HG03025 (cell line): ENCODE data around the gene COA8.

Experiments
- ATAC-seq: cut with Tn5 transposase; IDR thresholded peaks from one replicate; pipeline ENCODE4 v1.9.1; 2021; ENCODE audit warnings: mild to moderate bottlenecking, moderate library complexity; ENCODE audit not compliant: unreplicated experiment, low FRiP score

COA8 gene

DNA sequence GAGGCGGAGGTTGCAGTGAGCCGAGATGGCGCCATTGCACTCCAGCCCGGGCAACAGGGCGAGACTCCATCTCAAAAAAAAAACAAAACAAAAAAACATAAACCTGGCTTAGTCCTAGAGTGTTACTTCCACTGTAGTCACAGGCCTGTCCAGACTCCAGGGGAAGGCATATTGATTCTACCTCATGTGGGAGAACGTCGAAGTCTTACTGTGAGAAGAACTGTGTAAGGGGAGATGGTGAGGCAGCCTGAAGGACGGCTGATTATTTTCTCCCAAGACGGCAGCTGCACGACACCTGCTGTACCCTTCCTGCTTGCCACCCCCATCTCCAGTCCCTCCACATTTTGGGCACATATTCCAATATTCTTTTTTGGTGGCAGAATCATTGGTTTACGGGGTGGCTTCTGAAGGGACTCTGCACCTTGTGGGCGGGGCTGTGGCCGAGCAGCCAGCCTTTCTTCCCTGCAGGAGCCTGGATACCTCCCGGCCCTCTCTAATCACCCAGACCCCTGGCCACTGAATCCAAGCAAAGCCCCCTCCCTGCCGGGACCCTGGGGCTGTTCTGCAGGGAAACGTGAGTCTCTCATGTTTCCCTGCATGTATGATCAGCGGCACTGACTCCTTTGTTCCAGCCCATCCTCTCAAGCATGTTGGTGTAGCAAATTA, 54.0 kb downstream of the COA8 start:
- no peak for ATAC-seq

DNA sequence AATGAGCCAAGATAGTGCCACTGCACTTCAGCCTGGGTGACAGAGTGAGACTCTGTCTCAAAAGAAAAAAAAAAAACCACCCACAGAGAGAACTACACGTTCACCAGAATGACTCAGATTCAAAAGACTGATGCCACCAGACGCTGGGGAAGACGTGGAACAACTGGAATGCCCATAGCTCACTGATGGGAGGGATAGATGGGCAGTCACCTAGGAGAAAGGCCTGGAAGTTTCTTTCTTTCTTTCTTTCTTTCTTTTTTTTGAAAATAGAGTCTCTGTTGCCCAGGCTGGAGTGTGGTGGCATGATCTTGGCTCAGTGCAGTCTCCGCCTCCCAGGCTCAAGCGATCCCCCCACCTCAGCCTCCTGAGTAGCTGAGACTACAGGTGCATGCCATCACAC, 56.3 kb downstream of the COA8 start:
- ATAC-seq: no peak

DNA sequence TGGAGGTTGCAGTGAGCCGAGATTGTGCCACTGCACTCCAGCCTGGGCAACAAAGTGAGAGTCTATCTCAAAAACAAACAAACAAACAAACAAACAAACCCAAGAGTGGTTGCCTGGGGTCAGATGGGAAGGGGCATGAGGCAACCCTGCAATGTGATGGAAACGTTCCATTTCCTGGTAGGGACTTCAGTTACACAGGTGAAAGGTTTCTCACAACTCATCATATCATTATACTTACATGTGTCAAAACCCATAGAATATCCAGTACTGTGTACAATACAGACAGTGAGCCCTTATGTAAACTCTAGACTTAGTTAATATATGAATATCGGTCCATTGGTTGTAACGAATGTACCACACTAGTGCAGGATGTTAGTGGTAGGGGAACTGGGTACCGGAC, 59.1 kb downstream of the COA8 start:
- ATAC-seq: no peak

DNA sequence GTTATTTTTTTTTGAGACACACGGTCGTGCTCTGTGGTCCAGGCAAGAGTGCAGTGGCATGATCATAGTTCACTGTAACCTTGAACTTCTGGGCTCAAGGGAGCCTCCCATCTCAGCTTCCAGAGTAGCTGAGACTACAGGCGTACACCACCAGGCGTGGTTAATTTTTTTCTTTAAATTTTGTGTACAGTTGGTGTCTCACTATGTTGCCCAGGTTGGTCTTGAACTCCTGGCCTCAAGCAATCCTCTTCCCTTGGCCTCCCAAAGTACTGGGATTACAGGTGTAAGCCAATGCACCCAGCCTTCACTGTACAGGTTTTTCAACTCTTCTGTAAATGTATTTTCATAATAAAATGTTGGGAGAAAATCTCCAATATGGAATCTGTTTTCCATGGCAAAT, 60.5 kb downstream of the COA8 start:
- no peak for ATAC-seq

DNA sequence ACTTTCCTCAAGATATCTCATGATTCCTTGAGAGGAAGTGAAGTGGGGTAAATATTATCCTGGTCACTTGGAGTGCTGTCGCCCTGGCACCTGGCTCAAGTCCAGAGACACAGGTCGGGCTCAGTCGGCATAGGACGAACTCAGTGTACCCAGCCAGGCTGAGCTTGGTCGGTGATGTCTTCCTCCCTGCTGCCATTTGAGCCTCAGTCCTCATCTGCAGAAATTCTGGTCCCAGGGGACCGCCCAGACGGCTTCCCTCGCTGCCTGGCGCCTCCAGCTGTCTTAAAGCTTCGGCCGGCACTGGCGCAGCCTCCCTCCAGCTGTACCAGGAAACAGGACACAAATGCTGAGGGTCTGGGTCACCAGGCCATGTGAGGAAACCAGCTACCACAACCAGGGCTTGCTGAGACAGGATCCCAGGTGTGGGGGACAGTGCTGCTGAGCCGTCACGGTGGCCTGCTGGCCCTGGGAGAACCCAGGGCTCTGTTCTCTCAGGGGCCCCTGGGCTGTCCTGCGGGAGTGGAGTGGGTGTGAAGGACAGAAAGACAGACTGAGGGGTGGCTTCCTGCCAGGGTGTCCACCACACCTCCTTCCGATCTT, 61.2 kb downstream of the COA8 start:
- no peak for ATAC-seq

DNA sequence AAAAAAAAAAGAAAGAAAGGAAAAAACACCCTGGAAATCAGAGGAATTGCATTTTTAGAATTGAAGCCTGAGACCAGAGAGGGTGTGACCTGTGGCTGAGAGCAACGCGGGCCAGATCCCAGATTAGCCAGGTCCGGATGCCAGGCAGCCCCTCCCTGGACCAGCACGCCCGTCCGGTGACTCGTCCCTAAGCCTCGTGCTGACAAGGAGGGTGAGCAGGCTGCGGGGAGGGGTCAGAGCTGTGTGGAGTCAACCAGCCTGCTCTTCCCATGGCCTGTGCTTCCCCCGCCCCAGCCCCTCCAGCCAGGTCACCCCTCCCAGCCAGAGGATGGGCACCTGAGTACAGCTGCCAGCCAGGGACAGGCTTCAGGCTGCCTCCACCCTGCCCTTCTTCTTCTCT, 62.1 kb downstream of the COA8 start:
- no peak for ATAC-seq

DNA sequence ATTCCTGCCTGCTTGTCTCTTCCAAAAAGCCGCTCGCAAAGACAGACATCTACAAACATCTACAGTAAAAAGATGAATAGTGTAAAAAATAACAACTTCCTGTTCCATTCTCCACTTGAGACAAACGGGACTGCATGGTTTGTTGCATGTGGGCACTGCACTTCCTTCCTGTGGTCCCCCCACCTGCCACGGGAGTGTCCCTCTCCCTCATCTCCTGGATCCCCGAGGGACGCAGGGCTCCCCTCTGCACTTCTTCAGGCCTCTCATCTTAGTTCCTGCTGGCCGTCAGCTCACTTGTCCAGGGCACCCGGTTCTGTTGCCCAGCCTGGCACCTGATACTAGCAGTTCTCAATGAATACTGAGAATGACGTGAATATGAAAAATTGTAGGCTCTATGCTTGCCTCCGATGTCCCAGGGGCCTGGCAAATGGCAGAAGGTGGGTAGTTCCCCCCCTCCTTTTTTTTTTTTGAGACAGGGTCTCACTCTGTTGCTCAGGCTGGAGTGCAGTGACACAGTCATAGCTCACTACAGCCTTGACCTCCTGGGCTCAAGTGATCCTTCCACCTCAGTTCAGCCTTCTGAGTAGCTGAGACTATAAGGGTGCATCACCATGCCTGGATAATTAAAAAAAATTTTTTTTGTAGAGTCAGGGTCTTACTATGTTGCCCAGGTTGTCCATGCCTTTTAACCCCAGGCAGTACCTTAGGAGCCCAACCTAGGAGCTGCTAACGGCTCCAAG, 62.8 kb downstream of the COA8 start:
- no peak for ATAC-seq

DNA sequence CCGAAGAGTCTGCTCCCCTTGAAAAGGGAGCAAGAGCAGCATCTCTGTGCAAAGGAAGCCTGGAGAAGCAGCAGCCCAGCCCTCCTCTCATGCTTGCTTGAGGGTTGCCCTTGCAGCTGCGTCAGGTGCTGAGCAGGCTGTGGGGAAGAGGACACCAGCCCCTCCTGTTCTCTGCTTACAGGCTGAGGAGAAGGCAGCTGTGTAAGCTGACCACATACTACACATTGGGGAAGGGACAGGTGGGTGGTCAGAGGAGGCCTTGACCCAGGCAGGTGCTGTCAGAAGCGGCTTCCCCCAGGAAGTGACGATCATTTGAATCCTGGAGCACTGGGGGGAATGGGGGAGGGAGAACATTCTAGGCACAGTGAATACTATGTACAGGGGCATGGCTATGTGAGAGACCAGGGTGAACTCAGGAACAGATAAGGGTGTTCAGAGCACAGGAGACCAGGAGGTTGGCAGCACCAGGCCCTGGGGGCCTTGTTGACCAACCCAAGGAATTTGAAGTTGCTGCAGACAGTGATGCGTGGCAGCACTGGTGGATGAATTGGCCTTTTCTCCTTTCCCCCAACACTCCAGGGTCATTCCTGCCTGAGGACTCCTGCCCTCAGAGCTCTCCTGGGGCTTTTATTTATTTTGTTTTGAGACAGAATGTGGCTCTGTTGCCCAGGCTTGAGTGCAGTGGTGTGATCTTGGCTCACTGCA, 63.5 kb downstream of the COA8 start:
- no peak for ATAC-seq

DNA sequence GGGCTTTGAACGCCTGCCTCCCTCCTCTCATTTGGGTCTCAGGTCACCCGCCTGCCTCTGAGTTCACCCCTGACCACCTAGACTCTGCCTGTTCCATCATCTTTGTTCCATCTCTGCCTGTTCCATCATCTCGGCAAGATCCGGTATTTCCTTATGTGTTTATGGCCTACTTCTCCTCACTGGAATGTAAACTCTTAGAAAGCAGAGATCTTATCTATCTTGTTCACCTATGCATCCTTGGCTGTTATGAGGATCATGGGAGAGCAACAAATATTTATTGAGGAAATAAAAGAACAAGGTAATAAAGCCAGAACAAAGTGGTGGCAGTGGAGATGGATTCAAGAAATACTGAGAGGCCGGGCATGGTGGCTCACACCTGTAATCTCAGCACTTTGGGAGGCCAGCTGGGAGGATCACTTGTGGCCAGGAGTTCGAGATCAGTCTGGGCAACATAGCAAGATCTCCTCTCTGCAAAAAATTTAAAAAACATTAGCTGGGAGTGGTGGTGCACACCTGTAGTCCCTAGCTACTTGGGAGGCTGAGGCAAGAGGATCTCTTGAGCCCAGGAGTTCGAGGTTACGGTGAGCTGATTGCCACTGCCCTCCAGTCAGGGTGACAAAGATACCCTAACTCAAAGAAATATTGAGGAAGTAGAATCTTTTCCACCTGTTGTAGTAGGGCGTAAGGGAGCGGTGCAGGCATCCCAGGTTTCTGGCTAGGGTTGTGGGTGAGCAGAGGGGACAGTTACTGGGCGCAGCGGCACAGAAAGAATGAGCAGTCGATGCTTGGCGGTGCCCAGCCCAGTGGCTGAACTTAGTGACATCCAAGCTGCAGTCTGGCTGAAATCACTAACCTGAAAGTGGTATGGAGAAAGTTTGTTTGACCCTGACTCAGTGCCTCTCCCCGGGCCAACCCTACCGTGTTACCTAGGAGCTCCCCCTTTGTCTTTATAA, 64.6 kb downstream of the COA8 start:
- no peak for ATAC-seq

DNA sequence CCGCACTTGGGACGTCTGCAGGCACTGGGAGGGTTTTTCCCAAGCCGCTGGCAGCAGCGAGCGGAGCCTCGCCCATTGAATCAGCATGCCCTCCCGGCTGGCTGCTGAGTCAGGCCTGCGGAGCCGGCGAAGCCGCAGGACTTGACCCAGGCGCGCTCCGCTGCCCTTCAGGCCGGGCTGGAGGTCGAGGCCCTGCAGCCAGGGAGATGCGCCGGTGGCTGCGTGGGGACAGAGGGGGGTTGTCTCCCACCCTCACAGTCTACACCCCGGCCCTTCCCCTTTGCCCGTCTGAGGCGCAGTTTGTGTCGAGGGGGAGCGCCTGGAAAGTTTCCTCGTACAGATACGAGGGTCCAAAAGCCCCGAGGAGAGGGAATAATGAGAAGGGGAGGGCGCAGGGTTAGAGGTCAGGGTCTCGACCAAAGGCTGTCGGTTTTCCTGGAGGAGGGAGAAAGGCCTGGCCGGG, 65.5 kb downstream of the COA8 start:
- no peak for ATAC-seq

DNA sequence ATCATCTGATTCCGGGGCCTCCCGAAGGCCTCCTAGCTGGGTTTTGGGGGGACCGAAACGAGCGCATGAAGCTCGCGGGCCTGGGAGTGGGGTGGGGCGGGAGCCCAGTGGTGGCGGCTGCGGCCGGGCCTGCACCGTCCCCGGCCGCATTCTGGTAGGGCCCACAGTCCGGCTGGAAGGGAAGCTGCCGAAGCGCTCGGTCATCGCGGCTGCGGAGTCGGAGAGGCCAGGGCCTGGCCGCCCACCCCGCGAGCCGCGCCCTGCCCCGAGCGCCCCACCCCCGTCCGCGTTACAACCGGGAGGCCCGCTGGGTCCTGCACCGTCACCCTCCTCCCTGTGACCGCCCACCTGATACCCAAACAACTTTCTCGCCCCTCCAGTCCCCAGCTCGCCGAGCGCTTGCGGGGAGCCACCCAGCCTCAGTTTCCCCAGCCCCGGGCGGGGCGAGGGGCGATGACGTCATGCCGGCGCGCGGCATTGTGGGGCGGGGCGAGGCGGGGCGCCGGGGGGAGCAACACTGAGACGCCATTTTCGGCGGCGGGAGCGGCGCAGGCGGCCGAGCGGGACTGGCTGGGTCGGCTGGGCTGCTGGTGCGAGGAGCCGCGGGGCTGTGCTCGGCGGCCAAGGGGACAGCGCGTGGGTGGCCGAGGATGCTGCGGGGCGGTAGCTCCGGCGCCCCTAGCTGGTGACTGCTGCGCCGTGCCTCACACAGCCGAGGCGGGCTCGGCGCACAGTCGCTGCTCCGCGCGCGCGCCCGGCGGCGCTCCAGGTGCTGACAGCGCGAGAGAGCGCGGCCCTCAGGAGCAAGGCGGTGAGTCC, 66.1 kb downstream of the COA8 start, which contains the start of gene KLC1:
KLC1 (plus strand) TSS at position 528 of the 819 bp plus-strand sequence. CDS start 25,354 bp downstream, outside the sequence.
- peak; percentile 68 for ATAC-seq

DNA sequence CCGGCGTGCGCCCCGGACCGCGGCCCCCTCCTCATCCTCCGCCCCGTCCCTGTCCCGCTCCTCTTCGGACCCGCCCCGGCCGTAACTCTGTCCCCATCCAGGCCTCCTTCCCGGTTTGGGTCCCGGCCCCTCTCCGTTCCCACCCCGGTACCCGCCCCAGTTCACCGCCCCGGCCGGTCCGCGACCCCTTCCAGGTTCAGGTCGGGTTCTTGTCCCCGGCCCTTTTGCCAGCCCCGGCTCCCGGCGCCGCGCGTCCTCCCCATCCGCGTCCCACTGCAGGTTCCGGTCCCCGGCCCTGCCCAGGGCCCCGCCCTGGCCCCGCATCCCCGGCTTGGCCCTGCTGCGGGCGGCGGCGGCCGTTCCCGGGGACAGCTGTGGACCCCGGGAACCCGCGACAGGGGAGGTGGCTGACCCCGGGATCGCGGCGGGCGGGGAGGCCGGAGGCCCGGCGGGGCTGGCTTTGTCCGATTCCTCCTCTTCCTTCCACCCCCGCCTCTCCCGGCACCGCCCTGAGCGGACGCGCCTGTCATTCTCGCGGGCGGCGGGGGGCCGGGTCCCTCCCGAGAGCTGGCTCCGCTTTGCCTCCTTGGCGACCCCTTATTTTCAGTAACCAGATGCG, 66.9 kb downstream of the COA8 start:
- ATAC-seq: peak; percentile 12

DNA sequence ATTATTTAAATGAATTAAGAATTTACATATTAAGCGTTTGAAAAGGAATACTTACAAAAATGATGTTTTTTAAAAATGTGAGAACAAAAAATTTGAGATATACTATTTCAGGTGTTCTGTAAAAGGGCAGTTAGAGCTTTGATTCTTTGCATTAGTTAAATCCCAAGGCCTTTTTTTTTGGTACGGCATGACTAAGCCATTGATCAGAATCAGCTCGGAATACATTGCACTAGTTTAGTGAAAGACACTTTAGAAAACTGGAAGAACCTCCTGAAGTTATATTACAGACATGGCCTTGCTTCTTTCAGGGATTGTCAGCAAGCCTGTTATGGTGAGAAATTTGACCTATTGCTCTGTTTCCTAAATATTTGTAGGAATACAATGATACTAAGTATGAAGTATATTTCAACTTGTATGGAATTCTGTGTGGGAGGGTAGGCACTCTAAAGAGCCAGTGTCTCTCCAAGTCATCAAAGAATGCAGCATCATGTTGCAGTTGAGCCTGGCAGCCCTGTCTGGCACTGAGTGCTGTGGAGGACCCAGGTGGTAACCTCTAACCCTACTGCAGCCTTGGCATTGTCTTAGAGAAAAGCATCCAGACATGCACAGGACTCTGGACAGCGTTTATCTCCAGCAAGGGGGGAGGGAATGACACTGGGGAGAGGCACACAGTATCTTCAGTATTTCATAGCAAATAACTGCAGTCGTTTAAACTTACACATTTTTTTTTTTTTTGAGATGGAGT, 67.8 kb downstream of the COA8 start:
- ATAC-seq: no peak

DNA sequence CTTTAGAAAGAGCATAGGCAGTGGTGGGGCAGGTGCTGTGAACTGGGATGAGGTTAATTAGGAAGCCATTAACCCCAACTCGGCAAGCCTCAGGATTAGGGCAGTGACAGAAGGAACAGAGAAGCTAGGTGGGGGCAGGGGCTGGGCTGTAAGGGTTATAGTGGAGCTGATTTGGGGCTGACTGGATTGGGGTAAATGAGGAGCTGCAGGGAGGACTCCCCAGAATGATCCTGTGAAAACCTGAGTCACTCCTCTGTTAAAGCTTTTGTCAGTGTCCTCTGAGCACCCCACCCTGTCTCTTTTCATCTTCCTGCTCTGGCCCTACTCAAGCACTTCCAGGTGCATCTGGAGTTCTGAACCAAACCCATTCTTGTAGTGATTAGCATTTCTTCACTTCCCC, 70.6 kb downstream of the COA8 start:
- no peak for ATAC-seq

DNA sequence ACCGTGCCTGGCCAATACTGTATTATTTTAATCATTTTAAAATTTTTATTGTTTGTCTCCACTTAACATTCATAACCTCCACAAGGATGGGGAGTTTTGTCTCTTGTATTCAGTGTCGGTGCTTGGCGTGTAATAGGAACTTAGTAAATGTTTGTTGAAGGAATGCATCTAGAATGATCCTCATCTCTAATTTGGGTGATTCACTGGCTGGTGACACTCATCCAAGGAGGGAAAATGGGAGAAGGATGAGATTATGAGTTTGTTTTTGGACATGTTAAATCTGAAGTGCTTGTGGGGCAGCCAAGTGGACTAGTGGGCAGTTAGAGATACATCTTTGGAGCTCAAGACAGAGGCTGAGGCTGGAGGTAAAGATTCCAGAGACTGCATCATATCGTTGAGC, 71.4 kb downstream of the COA8 start:
- ATAC-seq: no peak

DNA sequence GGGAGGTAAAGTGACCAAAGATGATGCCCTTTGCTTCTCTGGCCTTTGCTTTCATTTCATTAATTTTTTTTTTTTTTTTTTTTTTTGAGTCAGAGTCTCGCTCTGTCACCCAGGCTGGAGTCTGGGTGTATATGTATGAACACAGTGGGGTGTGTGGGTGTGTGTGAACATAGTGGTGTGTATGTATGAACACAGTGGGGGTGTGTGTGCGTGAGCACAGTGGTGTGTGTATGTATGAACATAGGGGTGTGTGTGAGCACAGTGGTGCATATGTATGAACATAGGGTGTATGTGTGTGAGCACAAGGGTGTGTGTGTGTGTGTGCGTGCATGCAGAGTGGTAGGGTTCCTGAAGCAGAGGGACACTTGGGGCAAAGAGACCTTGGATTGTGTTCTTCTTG, 75.8 kb downstream of the COA8 start:
- ATAC-seq: no peak
